Endothelial cell (in vitro differentiated cells): ENCODE measurements around the gene TSPAN15. TPM values are rescaled to one million over a fixed set of nuclear protein-coding genes. Genes with fewer than 3 reads are reported as not detected.

Experiments used
- DNase-seq: peaks from one replicate; pipeline ENCODE4 v3.0.0; 2021; ENCODE audit warnings: low spot score
- H3K27ac Mint-ChIP-seq: one replicate; pipeline ENCODE4 v1.8.0; 2021; ENCODE audit warnings: mixed read lengths, inconsistent platforms; ENCODE audit not compliant: unreplicated experiment
- H3K27me3 Mint-ChIP-seq: one replicate; pipeline ENCODE4 v1.8.0; 2021; ENCODE audit warnings: mild to moderate bottlenecking, moderate library complexity, mixed read lengths, inconsistent platforms; ENCODE audit not compliant: unreplicated experiment
- H3K36me3 Mint-ChIP-seq: one replicate; pipeline ENCODE4 v1.8.0; 2021; ENCODE audit warnings: mild to moderate bottlenecking, low read depth, mixed read lengths, inconsistent platforms; ENCODE audit not compliant: unreplicated experiment
- H3K4me1 Mint-ChIP-seq: one replicate; pipeline ENCODE4 v1.8.0; 2021; ENCODE audit warnings: mild to moderate bottlenecking, mixed read lengths, inconsistent platforms; ENCODE audit not compliant: unreplicated experiment
- H3K4me3 Mint-ChIP-seq: one replicate; pipeline ENCODE4 v1.8.0; 2021; ENCODE audit warnings: mild to moderate bottlenecking, mixed read lengths, inconsistent platforms; ENCODE audit not compliant: unreplicated experiment
- H3K9me3 Mint-ChIP-seq: one replicate; pipeline ENCODE4 v1.8.0; 2021; ENCODE audit warnings: mixed read lengths, inconsistent platforms; ENCODE audit not compliant: unreplicated experiment
- CTCF ChIP-seq: fragments of 200-600 bp; sonication (generic); IDR thresholded peaks from one replicate; pipeline ENCODE4 v1.5.0; 2021; ENCODE audit warnings: antibody characterized with exemption; ENCODE audit not compliant: unreplicated experiment
- total RNA-seq: library from RNA; stranded (reverse); fragmentation: NEBNext Ultra II Directional; extraction: Animal tissue kit (Norgen Biotek cat#: 25700); gene quantifications from one replicate; pipeline ENCODE4 v1.2.1, GENCODE V29; 2021; ENCODE audit not compliant: unreplicated experiment

The TSPAN15 gene
- total RNA-seq, 1 donor from 2014 or later, result 195 TPM

- Mint-ChIP-seq H3K27me3 (peaks cover 7% of the 10 kb centered on the region), H3K27ac (no peak overlapping the region), H3K4me1 (peaks cover 15% of the 10 kb centered on the region), H3K4me3 (no peak overlapping the region), H3K9me3 (no peaks in the 10 kb centered on the region), H3K36me3 (no peaks in the 10 kb centered on the region)
- DNase-seq, result no peak
- no peak for TF ChIP-seq CTCF
These were observed 31.5 kb upstream of the TSPAN15 start for GRCh38 chr10:69419744-69420126.

GRCh38 chr10:69421611-69422308 is 29.5 kb upstream of the TSPAN15 start:
- TF ChIP-seq CTCF, result no peak
- H3K27ac Mint-ChIP-seq, result no peak overlapping the region

GRCh38 chr10:69422676-69423075 is 28.6 kb upstream of the TSPAN15 start:
- Mint-ChIP-seq H3K9me3 (no peaks in the 10 kb centered on the region), H3K4me3 (no peak overlapping the region), H3K4me1 (peaks cover 26% of the 10 kb centered on the region), H3K27ac (peak overlapping the region; percentile 42), H3K27me3 (peaks cover 6% of the 10 kb centered on the region), H3K36me3 (no peaks in the 10 kb centered on the region)
- no peak for TF ChIP-seq CTCF
- DNase-seq, result no peak

More at GRCh38 chr10:69421611-69422308, 29.5 kb upstream of the TSPAN15 start:
- Mint-ChIP-seq H3K9me3 (no peaks in the 10 kb centered on the region), H3K36me3 (no peaks in the 10 kb centered on the region), H3K4me3 (no peak overlapping the region), H3K27me3 (peaks cover 5% of the 10 kb centered on the region), H3K4me1 (peaks cover 24% of the 10 kb centered on the region)
- DNase-seq, result no peak

- no peak for TF ChIP-seq CTCF
- Mint-ChIP-seq H3K4me3 (no peak overlapping the region), H3K27ac (no peak overlapping the region), H3K9me3 (no peaks in the 10 kb centered on the region), H3K27me3 (peaks cover 6% of the 10 kb centered on the region), H3K36me3 (no peaks in the 10 kb centered on the region), H3K4me1 (peaks cover 30% of the 10 kb centered on the region)
- no peak for DNase-seq
These were observed 26.2 kb upstream of the TSPAN15 start for GRCh38 chr10:69425041-69425440.

- peaks cover 30% of the 10 kb centered on the region for H3K4me1 Mint-ChIP-seq
- no peaks in the 10 kb centered on the region for H3K9me3 Mint-ChIP-seq
- H3K4me3 Mint-ChIP-seq, result no peak overlapping the region
- no peak for DNase-seq
- no peak for TF ChIP-seq CTCF
- no peaks in the 10 kb centered on the region for H3K36me3 Mint-ChIP-seq
- peaks cover 6% of the 10 kb centered on the region for H3K27me3 Mint-ChIP-seq
- peak overlapping the region; percentile 34 for H3K27ac Mint-ChIP-seq
These were observed 25.6 kb upstream of the TSPAN15 start for GRCh38 chr10:69425511-69426298.
